Effector memory CD4-positive, alpha-beta T cell (primary cell): ENCODE measurements around the gene NAXE.
A peak's percentile ranks its signal among the peaks of the same experiment; 100 is the strongest.
"Not testable (repeated sequence)": the region's sequence is repeated elsewhere in the genome, so short reads cannot be mapped to it uniquely, and the experiment has no call there.

Experiments used
- DNase-seq, 3 donors: peaks; one replicate each; pipeline ENCODE4 v3.0.0-alpha.2; 2020
- H3K27ac ChIP-seq: 2 replicates; pipeline ENCODE4 v1.7.0; 2013; ENCODE audit warnings: mild to moderate bottlenecking, low read length, moderate library complexity; ENCODE audit not compliant: insufficient read depth, poor library complexity, severe bottlenecking
- H3K27me3 ChIP-seq: replicated peaks from 2 replicates; pipeline ENCODE4 v1.7.0; 2013; ENCODE audit warnings: mild to moderate bottlenecking, low read length; ENCODE audit not compliant: insufficient read depth, control insufficient read depth, poor library complexity, severe bottlenecking
- H3K36me3 ChIP-seq: 2 replicates; pipeline ENCODE4 v1.7.0; 2013; ENCODE audit warnings: mild to moderate bottlenecking, low read length, moderate library complexity; ENCODE audit not compliant: control insufficient read depth, insufficient read depth
- H3K4me1 ChIP-seq: 2 replicates; pipeline ENCODE4 v1.7.0; 2013; ENCODE audit warnings: low read length, mild to moderate bottlenecking; ENCODE audit not compliant: control insufficient read depth, insufficient read depth, poor library complexity, severe bottlenecking
- H3K4me3 ChIP-seq: 2 replicates; pipeline ENCODE4 v1.7.0; 2013; ENCODE audit warnings: low read length, low read depth, mild to moderate bottlenecking; ENCODE audit not compliant: insufficient read depth, poor library complexity, severe bottlenecking
- H3K9me3 ChIP-seq: 2 replicates; pipeline ENCODE4 v1.7.0; 2013; ENCODE audit warnings: mild to moderate bottlenecking, low read length, moderate library complexity; ENCODE audit not compliant: control insufficient read depth

The NAXE gene

DNA sequence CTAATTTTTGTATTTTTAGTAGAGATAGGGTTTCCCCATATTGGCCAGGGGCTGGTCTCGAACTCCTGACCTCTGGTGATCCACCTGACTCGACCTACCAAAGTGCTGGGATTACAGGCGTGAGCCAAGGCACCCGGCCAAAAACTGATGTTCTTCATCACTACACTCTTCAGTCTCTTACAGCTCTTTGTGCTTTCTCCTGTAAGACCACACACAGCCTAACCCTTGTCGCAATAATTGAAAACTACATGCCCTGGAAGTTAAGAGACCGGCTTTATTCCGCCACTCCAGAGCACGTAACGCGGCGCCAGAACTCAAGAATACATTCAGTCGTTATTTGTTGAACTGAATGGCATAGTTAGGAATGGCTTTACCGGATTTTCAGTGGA lies 9.2 kb downstream of the NAXE start:
- H3K27ac ChIP-seq = peak overlapping the region; percentile 72
- H3K4me3 ChIP-seq = peak overlapping the region; percentile 79
- H3K27me3 ChIP-seq = no peaks in the 10 kb centered on the region
- no peak for DNase-seq
- no peaks in the 10 kb centered on the region for H3K9me3 ChIP-seq
- H3K4me1 ChIP-seq = peaks cover 5% of the 10 kb centered on the region
- peaks cover 30% of the 10 kb centered on the region for H3K36me3 ChIP-seq

DNA sequence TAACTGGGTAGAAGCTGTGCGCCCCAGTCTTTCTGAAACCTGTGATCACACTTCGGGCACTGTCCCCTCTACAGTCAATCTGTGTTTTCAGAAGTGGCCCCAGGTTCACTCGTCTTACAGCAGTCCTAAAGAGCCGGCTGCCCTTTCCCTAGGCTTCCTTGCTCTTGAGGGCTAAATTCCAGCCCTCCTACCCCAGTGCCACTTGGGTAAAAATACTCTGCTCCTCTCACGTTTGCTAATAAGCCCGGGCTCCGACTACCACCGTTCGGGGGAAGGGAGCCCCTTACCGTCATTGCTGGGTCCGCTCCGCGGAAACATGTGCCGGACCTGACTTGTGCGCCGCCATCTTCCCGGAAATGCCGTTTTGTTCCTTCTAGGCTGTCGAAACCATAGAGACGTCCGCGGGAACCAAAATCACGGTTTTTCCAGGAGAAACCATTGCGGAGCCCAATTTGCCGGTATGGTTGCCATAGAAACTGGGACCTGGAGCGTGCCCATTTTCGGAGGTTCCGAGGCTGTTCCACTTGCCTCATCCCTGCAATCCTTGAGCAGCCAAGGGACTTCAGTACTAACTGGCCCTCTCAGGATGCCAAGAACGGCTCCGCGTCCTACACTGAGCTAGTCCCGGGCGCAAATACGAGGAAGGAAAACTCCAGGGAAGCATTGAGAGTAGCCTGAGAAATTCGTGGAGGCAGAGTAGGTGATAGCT lies 9.7 kb downstream of the NAXE start, which contains the start of gene GPATCH4:
GPATCH4 (minus strand) TSS at position 358 of the 709 bp plus-strand sequence.
- no peaks in the 10 kb centered on the region for H3K9me3 ChIP-seq
- DNase-seq = peak; percentile 58 to 72 (median 66)
- peaks cover 25% of the 10 kb centered on the region for H3K36me3 ChIP-seq
- H3K4me3 ChIP-seq = peak within 1 kb of the TSS; percentile 79
- H3K4me1 ChIP-seq = peaks cover 5% of the 10 kb centered on the region
- no peaks in the 10 kb centered on the region for H3K27me3 ChIP-seq
- H3K27ac ChIP-seq = peak within 1 kb of the TSS; percentile 72

GRCh38 chr1:156601892-156602291 lies 10.3 kb downstream of the NAXE start:
- Histone ChIP-seq H3K27me3 (no peaks in the 10 kb centered on the region), H3K4me3 (peak overlapping the region; percentile 79), H3K27ac (peak overlapping the region; percentile 72), H3K36me3 (peaks cover 19% of the 10 kb centered on the region), H3K9me3 (no peaks in the 10 kb centered on the region), H3K4me1 (peaks cover 5% of the 10 kb centered on the region)
- no peak for DNase-seq

- Histone ChIP-seq H3K36me3 (peaks cover 13% of the 10 kb centered on the region), H3K27me3 (no peaks in the 10 kb centered on the region), H3K27ac (no peak overlapping the region), H3K9me3 (no peaks in the 10 kb centered on the region), H3K4me3 (peak overlapping the region; percentile 4), H3K4me1 (peaks cover 5% of the 10 kb centered on the region)
- no peak for DNase-seq
Observed at GRCh38 chr1:156602557-156602993, 11.0 kb downstream of the NAXE start.

GRCh38 chr1:156607344-156607743 lies 15.8 kb downstream of the NAXE start:
- not testable (repeated sequence) for H3K27me3 ChIP-seq, H3K4me3 ChIP-seq, DNase-seq, H3K27ac ChIP-seq, H3K36me3 ChIP-seq, H3K4me1 ChIP-seq, H3K9me3 ChIP-seq

GRCh38 chr1:156608036-156608674 lies 16.6 kb downstream of the NAXE start:
- H3K4me3 ChIP-seq = no peak overlapping the region
- no peaks in the 10 kb centered on the region for H3K36me3 ChIP-seq
- DNase-seq = peak in 2 of 3 donors; percentile 14 to 43
- no peaks in the 10 kb centered on the region for H3K9me3 ChIP-seq
- H3K27ac ChIP-seq = no peak overlapping the region
- no peaks in the 10 kb centered on the region for H3K27me3 ChIP-seq
- H3K4me1 ChIP-seq = no peaks in the 10 kb centered on the region

- H3K4me3 ChIP-seq = no peak overlapping the region
- peak in 2 of 3 donors; percentile 19 to 43 for DNase-seq
- no peaks in the 10 kb centered on the region for H3K9me3 ChIP-seq
- no peaks in the 10 kb centered on the region for H3K4me1 ChIP-seq
- H3K36me3 ChIP-seq = no peaks in the 10 kb centered on the region
- H3K27me3 ChIP-seq = no peaks in the 10 kb centered on the region
- no peak overlapping the region for H3K27ac ChIP-seq
Observed at GRCh38 chr1:156608981-156609380, 17.4 kb downstream of the NAXE start.

DNA sequence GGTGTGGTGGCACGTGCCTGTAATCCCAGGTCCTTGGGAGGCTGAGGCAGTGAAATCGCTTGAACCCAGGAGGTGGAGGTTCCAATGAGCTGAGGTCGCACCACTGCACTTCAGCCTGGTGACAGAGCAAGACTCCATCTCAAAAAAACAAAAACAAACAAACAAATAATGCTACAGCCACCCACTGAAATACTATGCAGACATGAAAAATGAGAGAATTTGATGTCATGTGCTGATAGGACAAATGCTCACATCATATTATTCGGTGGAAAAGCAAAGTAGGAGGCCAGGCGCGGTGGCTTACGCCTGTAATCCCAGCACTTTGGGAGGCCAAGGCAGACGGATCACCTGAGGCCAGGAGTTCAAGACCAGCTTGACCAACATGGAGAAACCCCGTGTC lies 18.5 kb downstream of the NAXE start:
- not testable (repeated sequence) for H3K4me1 ChIP-seq, H3K27ac ChIP-seq, H3K36me3 ChIP-seq, DNase-seq, H3K4me3 ChIP-seq, H3K27me3 ChIP-seq, H3K9me3 ChIP-seq

DNA sequence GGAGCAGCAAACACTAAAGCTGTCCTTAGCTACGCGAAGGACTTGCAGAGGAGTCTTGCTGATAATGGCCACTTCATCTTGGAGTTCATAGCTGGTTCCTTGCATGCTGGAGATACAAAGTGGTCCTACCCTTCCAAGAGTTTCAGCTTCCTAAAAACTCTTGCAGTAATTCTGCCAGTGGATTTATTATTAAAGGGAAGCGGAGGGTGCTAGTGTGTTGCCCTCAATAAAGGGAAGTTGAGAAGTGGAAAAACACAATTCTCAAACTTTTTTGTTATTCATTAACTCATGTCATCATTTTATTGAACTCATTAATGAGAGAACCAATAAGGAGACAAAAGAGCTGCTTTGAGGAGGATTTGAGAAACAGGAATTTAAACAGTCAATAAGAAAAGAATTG lies 21.1 kb downstream of the NAXE start:
- no peak for DNase-seq
- Histone ChIP-seq H3K27me3 (no peaks in the 10 kb centered on the region), H3K4me1 (no peaks in the 10 kb centered on the region), H3K4me3 (no peak overlapping the region), H3K36me3 (no peaks in the 10 kb centered on the region), H3K27ac (no peak overlapping the region), H3K9me3 (no peaks in the 10 kb centered on the region)

- Histone ChIP-seq H3K4me3 (no peak overlapping the region), H3K27ac (no peak overlapping the region)
- no peak for DNase-seq
Observed at GRCh38 chr1:156615946-156616345, 24.4 kb downstream of the NAXE start.

More at GRCh38 chr1:156615946-156616345, 24.4 kb downstream of the NAXE start:
- no peaks in the 10 kb centered on the region for H3K9me3 ChIP-seq
- peaks cover 4% of the 10 kb centered on the region for H3K27me3 ChIP-seq
- no peaks in the 10 kb centered on the region for H3K36me3 ChIP-seq
- H3K4me1 ChIP-seq = no peaks in the 10 kb centered on the region
